AG20443 (cell line): ENCODE data around the gene TAB2.

Source experiments
- DNase-seq: peaks from one replicate; pipeline ENCODE4 v3.0.0; 2012; ENCODE audit warnings: low spot score, mixed read lengths

Gene TAB2

GRCh38 chr6:149414821-149415220, 97.3 kb downstream of the TAB2 start:
- no peak for DNase-seq

- DNase-seq, result no peak
These were observed 102.3 kb downstream of the TAB2 start for GRCh38 chr6:149419696-149420404.

DNA sequence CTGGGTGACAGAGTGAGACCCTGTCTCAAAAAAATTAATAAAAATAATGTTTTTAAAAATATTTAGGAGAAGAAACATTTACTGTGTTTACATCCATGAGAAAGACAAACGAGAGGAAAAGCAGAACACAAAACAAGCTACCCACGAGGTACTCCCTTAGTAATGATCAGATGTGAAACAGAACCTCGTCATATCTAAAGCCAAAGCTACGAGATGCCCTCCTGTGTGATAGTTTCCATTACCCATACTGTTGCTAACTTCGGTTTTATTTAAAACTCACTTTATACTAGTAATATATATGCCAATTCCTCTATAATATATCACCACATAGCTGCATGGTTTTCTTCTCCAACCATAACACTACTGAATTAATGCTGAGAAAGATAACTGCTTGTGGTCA, 103.6 kb downstream of the TAB2 start:
- no peak for DNase-seq

DNA sequence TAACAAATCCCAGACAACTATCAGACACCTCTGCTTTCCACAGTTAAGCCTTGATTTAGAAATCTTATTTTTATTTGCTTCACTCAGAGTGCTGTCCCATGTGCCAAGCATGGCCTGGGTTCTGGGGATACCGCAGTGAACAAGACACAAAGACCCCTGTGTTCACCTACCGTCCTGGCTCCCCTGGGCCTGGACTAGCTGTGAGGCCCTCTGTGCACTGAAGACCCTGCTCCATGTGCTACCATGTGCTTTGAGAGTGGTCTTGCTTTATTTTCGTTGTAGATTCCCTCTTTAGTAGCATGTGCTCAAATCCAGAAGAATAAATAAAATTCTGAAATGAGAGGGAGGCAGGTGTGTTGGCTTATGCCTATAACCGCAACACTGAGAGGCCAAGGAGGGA, 105.1 kb downstream of the TAB2 start:
- DNase-seq, result no peak

DNA sequence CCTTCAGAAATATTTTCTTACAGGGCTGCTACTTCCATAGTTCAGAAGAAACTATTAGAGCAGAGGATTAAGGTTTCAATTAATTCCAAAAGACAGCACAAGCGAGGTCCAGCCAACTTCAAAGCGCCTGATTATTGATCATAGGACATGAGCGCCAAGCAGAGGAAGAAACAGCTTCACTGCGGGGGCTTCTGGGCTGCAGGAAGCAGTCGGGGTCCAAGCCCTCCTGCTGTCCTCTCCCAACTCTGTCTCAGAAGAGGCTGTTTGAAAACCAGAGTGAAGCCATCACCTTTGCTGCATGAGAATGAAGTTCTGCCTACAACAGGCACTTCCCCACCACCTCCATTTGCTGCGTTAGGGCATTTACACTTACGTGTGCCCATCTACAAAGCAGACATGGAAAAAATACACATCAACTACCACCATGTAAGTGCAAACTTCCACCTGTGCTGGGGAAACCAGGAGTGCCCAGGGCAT, 106.5 kb downstream of the TAB2 start:
- DNase-seq, result peak; percentile 12

DNA sequence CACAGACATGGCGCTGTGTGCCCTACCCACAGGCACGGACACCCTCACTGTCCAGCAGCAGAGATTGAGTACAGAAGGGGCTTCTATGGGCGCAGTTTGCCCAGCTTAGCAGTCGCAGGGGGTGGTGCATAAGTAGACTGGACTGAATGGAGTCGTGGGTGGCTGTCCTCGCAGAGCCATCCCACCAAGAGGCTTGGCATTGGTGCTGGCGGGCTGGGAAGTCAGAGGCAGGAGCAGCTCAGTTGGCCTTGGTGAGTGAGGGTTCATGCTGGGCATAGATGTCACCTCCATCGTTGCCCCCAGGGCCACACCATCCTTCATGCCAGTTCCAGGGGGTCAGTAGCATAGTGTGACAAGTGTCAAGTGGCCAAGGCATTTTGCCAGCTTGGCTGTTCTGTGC, 107.7 kb downstream of the TAB2 start:
- DNase-seq, result no peak

GRCh38 chr6:149425754-149426153, 108.2 kb downstream of the TAB2 start:
- no peak for DNase-seq

- no peak for DNase-seq
These were observed 111.1 kb downstream of the TAB2 start for GRCh38 chr6:149428606-149429005.

- no peak for DNase-seq
These were observed 112.2 kb downstream of the TAB2 start for GRCh38 chr6:149429427-149430360.

DNA sequence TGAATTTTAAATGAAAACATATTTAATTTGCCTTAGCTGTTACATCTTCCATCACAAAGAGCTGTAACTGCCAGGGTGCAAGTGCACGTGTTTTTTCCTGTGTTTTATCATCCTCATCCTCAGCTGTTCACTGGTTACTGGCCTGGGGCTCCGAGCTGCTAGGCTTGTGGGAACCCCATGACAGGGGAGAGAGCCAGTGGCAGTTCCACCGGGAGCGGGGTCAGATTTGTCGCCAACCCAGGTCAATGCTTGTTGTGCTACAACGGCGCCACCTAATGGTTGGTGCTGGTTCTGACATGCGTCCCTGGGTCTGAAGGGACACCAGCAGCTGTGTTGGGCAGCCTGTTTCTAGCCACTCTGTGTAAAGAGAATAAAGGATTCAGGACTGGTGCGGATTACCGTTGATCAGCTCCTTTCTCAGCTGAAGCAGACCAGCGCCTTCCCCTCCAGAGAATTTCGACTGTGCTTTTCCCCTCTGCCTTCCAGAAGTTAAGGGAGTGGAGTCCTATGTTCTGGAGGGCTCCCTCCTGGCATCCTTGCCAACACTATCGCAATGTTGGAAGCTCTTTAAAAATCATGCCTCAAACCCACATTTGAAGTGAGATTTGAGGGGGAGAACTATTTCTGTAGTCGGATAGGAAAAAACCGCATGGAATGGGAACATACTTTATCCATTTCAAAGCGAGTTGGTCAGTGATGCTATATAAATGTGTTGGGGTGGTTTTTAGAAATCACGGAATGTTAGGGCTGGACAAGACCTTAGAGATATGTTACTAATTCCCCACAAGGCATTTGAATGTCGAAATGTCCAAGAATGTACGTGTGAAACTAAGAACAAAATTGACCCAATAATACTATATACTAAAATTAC, 114.6 kb downstream of the TAB2 start:
- DNase-seq, result peak; percentile 92

DNA sequence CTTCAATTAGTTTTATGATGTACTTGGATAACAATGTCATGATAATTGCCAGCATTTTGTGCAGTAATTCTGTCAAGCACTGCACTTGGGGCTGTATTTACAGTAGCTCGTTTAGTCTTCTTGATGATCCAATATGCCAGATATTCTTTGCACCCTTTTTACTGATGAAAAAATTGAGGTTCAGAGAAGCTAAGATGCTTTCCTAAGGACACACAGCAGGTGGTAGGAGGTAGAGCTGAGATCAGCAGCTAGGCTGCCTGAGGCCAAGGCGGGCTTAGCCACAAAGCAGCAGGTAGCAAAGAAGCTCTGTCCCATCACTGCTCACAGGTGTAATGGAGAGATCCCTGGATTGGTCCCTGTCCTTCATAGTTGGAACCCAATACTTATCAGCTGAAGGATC, 115.9 kb downstream of the TAB2 start:
- DNase-seq, result no peak

- peak; percentile 7 for DNase-seq
These were observed 116.4 kb downstream of the TAB2 start for GRCh38 chr6:149433881-149434280.

DNA sequence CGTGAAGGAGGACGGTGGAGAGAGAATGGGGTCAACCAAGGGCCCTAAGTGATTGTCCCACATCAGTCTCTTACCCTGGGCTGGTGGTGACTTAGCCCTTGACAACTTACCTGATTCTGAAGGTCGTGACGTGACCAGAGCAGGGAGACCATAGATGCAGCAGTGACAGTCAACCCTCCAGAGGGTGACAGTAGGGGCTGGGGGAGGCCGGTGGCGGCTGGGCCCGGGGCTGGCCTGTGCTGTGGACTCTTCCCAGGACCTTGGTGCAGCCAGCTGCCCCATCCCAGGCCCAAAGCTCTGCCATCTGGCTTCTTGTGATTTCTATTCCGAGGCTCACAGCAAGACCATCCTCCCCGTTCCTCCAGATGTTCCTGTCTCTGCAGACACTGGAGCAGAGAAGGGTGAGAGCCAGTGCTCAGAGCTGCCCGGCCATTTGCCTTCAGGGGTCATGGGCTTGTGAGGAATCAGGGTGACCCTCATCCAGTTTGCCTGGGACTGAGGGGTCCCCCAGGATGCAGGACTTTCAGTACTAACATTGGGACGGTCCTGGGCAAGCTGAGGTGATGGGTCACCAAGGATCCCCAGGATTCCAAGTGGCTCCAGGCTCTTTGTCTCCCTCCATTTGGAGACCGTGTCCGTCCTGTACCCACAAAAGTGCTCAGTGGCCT, 118.5 kb downstream of the TAB2 start:
- no peak for DNase-seq

GRCh38 chr6:149436647-149437046, 119.1 kb downstream of the TAB2 start:
- no peak for DNase-seq

- DNase-seq, result no peak
These were observed 119.7 kb downstream of the TAB2 start for GRCh38 chr6:149437212-149437611.

GRCh38 chr6:149438855-149439254, 121.3 kb downstream of the TAB2 start:
- no peak for DNase-seq

DNA sequence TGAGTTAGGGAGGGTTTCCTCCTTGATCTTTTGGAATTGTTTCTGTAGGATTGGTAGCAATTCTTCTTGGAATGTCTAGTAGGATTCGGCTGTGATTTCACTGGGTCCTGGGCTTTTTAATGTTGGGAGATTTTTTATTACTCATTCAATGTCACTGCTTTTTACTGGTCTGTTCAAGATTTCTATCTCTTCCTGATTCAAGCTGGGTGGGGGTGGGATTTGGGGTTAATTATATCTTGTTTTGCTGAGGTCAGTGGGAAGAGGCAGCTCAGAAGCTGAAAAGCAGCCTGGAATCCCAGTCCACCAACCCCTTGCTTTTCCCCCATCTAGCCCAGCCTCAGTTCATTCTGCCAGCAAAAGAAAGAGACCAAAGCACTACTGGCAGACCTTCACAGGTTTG, 122.1 kb downstream of the TAB2 start:
- no peak for DNase-seq

- DNase-seq, result no peak
These were observed 123.5 kb downstream of the TAB2 start for GRCh38 chr6:149440735-149441671.

- DNase-seq, result no peak
These were observed 124.2 kb downstream of the TAB2 start for GRCh38 chr6:149441740-149442139.

- no peak for DNase-seq
These were observed 126.1 kb downstream of the TAB2 start for GRCh38 chr6:149443411-149444181.
